ENCODE results near the gene PDGFD. TPM values are rescaled to one million over a fixed set of nuclear protein-coding genes. Genes with fewer than 3 reads are reported as not detected.

PDGFD gene
- total RNA-seq, 2 experiments from 2014 or later: 0.20 TPM; not detected in 1

DNA sequence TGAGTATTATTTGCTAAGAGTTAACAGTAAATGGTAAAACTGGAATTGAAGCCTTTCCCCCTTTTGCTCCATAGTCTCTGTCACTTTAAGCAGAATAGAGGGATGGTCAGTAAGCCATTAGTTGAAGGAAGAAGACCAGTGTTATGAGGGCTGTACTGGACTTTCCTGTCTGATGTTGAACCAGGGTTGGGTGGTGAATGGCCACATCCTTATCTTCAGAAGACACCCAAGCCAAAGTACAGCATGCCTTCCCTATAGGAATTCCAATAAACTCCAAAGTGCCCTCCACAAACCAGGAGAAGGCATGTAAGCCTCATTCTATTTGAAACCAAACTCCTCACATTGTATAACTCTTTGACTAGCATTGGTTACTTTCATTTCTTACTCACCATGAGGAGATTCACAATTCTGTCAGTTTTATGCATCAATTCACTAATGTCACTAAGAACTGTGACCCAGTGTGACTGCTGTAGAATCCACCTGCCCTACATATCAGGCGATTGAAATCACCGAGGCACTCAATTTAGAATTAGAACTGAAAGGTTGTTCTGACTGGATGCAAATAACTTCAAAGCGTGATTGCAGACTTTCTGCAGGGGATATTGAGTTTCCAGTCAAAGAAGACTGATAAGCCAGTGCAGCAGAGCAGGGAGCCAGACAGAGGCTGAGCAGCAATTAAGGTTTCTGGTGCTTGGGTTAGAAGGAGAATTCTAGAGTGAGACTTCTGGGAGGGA, 234.6 kb downstream of the PDGFD start:
- Mint-ChIP-seq H3K4me3 (no peak overlapping the region), H3K27ac (no peak overlapping the region), H3K9me3 (no peaks in the 10 kb centered on the region), H3K4me1 (ENCODE audit: low read depth) (no peaks in the 10 kb centered on the region), H3K27me3 (no peaks in the 10 kb centered on the region), H3K36me3 (ENCODE audit: low read depth) (no peaks in the 10 kb centered on the region)
- CTCF ChIA-PET: interaction anchor here (1.0 kb wide), 1 partner anchor 247 kb away, joined by 3 read pairs; no protein-coding TSS in a partner anchor
- TF ChIP-seq, protein P1, sequence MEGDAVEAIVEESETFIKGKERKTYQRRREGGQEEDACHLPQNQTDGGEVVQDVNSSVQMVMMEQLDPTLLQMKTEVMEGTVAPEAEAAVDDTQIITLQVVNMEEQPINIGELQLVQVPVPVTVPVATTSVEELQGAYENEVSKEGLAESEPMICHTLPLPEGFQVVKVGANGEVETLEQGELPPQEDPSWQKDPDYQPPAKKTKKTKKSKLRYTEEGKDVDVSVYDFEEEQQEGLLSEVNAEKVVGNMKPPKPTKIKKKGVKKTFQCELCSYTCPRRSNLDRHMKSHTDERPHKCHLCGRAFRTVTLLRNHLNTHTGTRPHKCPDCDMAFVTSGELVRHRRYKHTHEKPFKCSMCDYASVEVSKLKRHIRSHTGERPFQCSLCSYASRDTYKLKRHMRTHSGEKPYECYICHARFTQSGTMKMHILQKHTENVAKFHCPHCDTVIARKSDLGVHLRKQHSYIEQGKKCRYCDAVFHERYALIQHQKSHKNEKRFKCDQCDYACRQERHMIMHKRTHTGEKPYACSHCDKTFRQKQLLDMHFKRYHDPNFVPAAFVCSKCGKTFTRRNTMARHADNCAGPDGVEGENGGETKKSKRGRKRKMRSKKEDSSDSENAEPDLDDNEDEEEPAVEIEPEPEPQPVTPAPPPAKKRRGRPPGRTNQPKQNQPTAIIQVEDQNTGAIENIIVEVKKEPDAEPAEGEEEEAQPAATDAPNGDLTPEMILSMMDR (IDR thresholded peaks at IDR 0.05): no peak
- intact Hi-C loops (cut with micrococcal nuclease): no loop called here
- DNase-seq (no peak), ATAC-seq (no peak)
- POLR2A ChIA-PET: no interaction called here

DNA sequence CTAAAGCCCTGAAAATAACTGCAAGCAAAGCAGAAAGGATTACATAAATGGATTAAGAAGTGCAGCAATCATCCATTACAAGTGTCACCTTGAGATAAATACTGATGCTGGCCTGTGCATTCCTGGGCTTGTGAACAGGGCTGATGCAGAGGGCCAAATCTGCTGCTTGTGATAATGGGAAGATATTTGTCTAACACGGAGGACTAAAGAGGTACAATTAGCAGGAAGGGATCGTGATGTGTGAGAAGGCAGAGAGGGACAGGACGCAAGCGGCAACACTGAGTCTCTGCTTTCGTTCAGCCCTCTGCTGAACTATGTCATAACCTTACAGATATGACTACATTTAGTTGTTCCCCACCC, 235.2 kb downstream of the PDGFD start:
- ATAC-seq (no peak), DNase-seq (no peak)
- Mint-ChIP-seq H3K4me3 (no peak overlapping the region), H3K9me3 (no peaks in the 10 kb centered on the region), H3K27me3 (no peaks in the 10 kb centered on the region), H3K36me3 (ENCODE audit: low read depth) (no peaks in the 10 kb centered on the region), H3K27ac (no peak overlapping the region), H3K4me1 (ENCODE audit: low read depth) (no peaks in the 10 kb centered on the region)
- intact Hi-C loops (cut with micrococcal nuclease): no loop called here
- POLR2A ChIA-PET: no interaction called here
- TF ChIP-seq, protein P1 (IDR thresholded peaks at IDR 0.05): no peak
- CTCF ChIA-PET: no interaction called here

DNA sequence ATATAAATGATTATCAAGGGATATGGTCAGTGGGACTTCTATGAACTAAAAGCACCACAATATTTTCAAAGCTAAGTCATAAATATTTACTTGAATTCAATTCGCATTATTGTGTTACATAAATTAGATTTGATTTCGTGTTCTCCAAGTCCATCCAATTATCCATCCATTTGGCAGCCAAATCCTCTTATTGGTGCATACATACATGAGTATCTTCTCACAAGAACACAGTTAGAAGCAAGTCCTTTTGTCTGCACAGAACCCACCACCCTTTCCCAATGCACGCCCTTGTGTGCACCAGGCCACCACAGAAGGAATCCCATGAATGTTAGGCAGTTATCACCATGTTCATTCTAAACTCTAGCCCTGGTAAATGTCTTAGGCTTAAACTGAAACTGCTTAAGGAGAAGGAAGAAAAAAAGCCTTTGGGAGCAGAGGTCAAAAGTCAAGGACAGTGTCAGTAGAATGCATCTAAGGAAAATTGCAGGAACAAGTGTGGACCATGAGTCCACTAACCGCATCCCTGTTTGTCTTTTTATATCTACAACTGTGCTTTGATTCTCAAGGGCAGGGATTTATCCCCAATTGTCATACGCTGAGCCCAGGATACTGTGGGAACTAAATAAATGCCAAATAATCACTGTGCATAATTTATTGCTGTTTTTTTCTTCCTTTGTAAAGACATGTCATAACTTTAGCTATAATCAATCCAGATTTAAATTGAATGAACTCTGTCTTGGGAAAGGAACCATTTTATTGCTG, 235.7 kb downstream of the PDGFD start:
- no peak for ATAC-seq
- no peak overlapping the region for H3K27ac Mint-ChIP-seq
- POLR2A ChIA-PET: no interaction called here

DNA sequence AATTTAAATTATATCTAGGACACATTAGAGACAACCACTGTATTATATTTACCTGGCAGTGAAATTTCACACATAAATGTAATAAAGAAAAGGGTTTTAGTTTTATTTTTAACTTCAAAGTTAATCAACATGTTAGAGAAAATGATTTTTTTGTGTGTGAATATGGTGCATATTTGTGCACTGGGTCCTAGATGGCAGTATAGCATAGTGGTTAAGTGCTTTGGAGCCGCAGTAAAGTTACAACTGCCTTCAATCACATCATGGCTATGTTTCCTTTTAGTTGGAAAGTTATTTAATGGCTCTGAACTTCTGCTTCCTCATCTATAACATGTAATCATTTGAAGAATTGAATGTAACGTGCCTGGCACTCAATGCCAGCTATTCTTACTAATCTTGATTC, 236.4 kb downstream of the PDGFD start:
- ATAC-seq (no peak), DNase-seq (no peak)
- no peak overlapping the region for H3K27ac Mint-ChIP-seq
- no peaks in the 10 kb centered on the region for H3K9me3 Mint-ChIP-seq
- H3K4me3 Mint-ChIP-seq: no peak overlapping the region
- ChIA-PET POLR2A (no interaction called here), CTCF (no interaction called here)
- no peaks in the 10 kb centered on the region for H3K27me3 Mint-ChIP-seq
- no peaks in the 10 kb centered on the region for H3K36me3 Mint-ChIP-seq (ENCODE audit: low read depth)
- intact Hi-C loops (cut with micrococcal nuclease): no loop called here
- TF ChIP-seq, protein P1 (IDR thresholded peaks at IDR 0.05): no peak
- no peaks in the 10 kb centered on the region for H3K4me1 Mint-ChIP-seq (ENCODE audit: low read depth)

More for the DNA sequence above, 235.7 kb downstream of the PDGFD start:
- intact Hi-C loops (cut with micrococcal nuclease): no loop called here
- H3K36me3 Mint-ChIP-seq (ENCODE audit: low read depth): no peaks in the 10 kb centered on the region
- no peaks in the 10 kb centered on the region for H3K9me3 Mint-ChIP-seq
- H3K4me3 Mint-ChIP-seq: no peak overlapping the region
- DNase-seq: no peak
- no peaks in the 10 kb centered on the region for H3K27me3 Mint-ChIP-seq
- CTCF ChIA-PET: no interaction called here
- TF ChIP-seq, protein P1 (IDR thresholded peaks at IDR 0.05): no peak
- H3K4me1 Mint-ChIP-seq (ENCODE audit: low read depth): no peaks in the 10 kb centered on the region

DNA sequence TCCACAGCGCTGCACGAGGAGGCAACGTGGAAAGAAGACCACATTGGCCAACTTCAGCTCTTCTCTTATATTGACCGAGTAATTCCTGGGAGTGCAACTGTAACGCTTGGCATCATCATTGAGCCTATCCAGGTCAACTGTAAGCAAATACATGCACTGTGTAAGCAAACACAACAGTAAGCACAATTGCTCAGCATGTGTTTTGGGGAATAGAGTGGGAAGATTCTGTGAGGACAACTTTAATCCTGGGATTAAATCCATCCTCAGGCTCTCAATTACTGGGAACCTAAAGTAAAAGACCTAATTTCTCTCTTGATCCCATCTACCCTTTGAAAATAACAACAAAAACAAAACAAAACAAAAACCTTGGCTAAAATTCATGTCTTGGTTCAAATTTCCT, 237.0 kb downstream of the PDGFD start:
- no peak for ATAC-seq

More for the DNA sequence above, 237.0 kb downstream of the PDGFD start:
- POLR2A ChIA-PET: no interaction called here
- no peaks in the 10 kb centered on the region for H3K27me3 Mint-ChIP-seq
- no peak for DNase-seq
- H3K9me3 Mint-ChIP-seq: no peaks in the 10 kb centered on the region
- H3K36me3 Mint-ChIP-seq (ENCODE audit: low read depth): no peaks in the 10 kb centered on the region
- H3K4me3 Mint-ChIP-seq: no peak overlapping the region
- CTCF ChIA-PET: no interaction called here
- TF ChIP-seq, protein P1 (IDR thresholded peaks at IDR 0.05): no peak
- H3K4me1 Mint-ChIP-seq (ENCODE audit: low read depth): no peaks in the 10 kb centered on the region
- intact Hi-C loops (cut with micrococcal nuclease): no loop called here
- no peak overlapping the region for H3K27ac Mint-ChIP-seq
